AG20443 (cell line): Measurements from ENCODE around the gene HOXC10.

Source experiments
- DNase-seq: peaks from one replicate; pipeline ENCODE4 v3.0.0; 2012; ENCODE audit warnings: low spot score, mixed read lengths

The HOXC10 gene

GRCh38 chr12:54030442-54030801, 45.5 kb downstream of the HOXC10 start:
- no peak for DNase-seq

DNA sequence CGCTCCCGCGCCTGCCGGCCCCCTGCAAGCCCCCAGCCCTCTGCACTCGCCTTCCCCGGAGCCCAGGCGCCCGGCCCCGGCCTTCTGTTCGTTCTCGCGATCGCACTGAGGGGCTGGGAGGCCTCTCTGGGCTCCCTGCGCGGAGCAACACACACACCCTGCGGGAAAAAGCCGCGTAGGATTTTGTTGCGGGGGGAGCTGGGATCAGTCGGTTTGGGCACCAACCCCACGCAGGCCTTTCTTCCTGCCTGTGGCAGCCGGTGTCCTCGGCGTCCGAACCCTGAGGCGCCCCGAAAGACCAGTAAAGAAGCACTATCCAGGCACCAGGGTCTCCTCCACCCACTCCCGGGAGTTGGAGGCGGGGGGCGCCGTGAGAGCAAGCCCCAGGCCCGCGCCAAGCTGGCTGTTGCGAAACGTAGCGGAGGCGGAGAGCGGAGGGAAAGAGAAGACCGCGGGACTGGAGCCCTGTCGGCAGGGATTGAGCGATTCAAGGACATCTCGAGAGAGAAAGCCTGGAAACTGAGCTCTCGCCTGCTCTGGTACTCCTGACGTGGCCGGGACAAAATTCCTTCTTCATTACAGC, 46.0 kb downstream of the HOXC10 start:
- DNase-seq: peak; percentile 62

DNA sequence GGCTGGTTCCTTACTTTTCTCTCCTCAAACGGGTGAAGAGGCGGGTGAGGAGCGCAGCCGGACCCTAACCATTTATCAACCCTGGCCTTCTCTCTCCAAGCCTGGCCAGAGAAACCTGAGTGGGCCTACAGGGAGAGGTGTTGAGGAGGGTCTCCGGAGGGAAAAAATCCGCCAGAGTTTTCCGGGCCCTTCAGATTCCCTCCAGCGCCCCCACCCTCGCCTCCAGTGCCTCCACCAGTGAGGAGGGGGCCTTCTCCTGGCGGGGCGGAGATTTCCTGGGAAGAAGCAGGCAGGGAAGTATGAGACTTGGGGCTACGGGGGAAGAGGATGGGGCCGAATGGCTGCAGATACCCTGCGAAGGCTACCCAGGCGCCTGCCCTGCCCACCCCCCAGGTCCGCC, 46.5 kb downstream of the HOXC10 start:
- no peak for DNase-seq

- no peak for DNase-seq
Measured at GRCh38 chr12:54032086-54032619, 47.2 kb downstream of the HOXC10 start.

DNA sequence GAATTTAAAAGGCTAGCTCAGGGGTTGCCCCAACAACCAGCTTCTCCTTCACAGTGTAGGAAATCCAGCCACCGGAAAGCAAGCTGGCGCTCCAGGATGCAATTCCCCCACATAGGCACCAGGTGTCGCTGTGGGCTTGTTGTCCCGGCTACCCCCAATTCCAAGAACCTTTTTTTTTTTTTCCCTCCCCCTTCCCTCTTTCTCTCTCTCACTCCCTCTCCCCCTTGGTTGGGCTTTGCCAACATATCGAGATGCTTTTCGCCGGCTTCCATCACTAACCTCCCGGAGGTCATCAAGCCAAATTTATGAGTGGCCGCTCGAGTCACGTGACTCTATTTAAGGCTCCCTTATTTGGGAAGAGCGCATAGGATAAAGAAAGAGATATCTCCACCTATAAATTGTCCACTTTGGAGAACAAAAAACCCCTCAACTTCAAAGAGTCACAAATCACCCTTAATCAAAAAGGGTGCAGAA, 47.7 kb downstream of the HOXC10 start, which contains the start of gene HOXC5:
HOXC5 (plus strand) TSS at position 424 of the 474 bp plus-strand sequence. CDS start 73 bp downstream, outside the sequence.
- DNase-seq: peak; percentile 86

- DNase-seq: peak; percentile 63
Measured at GRCh38 chr12:54033106-54033979, 48.4 kb downstream of the HOXC10 start.

GRCh38 chr12:54033980-54034784, 49.2 kb downstream of the HOXC10 start:
- DNase-seq: peak; percentile 67

DNA sequence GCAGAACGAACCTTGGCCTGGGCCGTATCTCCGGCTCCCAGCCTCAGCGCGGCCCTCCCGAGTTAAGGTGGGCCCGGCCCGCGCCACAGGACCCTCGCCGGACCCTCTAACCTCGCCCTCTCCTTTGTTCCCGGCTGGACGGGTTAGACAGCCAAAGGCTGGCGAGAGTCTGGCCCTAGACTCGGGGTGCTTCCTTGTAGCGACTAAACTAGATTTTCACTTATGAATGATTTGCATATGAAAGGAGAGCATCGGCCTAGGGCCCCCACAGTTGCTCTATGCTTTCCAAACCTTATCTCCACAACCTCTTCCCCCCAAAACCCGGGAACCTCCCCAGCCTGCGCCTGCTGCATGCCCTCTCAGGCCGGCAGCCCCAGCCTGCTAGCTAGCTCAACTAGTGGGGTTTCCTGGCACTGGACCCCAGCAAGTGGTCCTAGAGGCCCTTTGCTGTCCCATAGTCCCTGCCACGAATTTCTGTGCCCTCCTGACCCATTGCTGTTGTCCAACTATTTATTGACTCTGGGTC, 49.9 kb downstream of the HOXC10 start:
- DNase-seq: no peak

DNA sequence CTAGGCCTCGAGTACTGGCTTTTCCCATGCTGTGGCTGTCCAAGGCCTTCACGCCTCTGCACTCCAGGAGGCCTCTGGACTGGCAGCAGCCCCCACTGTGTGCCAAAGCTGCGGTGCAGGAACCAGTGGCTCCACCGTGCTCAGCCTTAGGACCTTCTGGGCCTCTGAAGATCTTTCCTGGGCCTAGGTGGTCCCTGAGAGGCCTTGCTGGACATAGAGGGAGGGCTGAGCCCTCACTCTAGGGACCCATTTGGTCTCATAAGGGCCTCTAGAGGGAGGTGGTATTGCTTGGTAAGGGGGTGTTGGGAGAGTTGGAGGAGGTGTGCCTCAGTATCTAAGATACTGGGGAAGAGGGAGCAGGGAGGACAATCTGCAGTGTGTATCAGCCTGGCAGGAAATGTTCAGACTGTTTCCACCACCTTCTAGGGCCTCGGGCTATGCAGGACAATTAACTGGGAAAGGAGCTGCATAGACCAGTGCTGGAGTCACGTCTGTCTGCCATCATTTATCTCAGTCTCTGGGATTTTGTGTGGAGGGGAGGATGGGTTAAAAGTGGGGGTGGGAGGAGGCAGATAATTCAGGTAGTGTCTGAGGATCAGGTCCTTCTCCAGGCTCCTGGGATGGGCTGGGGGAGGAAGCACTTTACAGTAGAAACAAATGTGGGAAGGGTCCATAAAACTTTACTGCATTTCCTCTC, 50.8 kb downstream of the HOXC10 start:
- DNase-seq: no peak

GRCh38 chr12:54036620-54037359, 51.8 kb downstream of the HOXC10 start:
- peak; percentile 74 for DNase-seq

DNA sequence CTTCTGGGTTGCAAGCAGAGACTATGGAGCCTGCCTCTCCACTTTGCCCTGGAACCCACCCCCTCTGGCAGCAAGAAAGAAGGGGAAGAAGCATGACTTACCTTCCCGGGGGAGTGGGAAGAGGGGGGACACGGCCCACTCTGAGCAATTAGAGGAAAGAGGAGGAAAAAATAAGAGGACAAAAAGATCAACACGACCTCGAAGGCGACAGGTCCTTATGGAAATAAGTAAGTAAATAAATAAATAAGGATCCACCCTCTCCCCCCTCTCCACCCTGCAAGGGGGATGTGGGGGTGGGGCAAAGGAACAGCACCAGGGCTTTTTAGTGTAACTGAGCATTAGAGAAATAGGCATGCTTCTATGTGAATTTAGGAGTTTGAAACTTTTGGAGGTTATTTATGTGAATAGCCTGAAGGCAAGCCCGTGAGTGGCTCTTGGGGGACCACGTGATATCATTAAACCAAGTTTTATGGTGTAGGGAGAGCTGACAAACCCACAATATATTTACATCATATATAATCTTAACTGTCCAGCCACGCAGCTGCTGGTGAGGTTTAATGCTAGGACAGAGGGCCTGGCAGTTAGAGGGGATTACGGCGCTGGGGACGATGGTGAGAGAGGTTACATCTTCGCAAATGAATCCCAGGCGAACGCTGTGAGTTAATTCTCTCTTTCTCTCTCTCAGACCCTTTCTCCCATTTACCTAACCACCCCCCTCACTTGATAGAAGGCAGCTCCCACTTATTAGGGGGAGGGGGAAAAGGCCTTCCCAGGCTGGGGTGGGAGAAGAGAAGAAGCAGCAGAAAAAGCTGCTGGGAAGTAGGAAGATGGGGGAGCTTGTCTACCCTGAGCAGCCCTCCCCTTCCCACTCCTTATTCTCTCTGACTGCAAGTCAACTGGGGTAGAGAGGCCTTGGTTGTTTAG, 52.7 kb downstream of the HOXC10 start:
- DNase-seq: no peak

DNA sequence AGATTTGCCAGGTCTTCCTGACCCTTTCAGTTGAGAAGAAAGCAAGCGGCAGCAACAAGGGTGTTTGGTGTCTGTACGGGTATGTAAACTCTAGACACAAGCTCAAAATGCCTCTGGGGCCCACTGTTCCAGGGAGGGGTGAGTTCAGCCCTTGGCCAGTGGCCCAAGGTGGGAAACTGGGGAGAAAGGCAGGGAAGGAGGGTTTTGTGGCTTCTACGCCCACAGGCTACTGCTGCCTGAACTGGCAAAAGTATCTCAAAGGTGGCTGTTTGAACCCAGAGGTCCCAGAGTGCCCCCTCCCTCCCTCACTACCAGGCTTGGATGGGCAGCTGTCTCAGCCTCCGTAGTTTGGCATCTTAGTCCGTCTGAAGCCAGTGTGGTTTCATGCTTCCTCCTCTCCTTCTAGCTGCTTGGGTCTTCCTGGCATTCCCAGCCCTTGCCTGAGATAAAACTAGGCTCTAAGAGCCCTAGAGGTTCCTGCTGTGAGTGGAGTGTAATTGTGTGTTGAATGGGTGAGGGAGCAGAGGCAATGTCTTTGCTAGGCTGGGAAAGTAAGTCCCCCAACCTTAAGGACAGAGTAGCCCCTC, 53.4 kb downstream of the HOXC10 start:
- DNase-seq: no peak

- DNase-seq: no peak
Measured at GRCh38 chr12:54038871-54039414, 54.0 kb downstream of the HOXC10 start.

DNA sequence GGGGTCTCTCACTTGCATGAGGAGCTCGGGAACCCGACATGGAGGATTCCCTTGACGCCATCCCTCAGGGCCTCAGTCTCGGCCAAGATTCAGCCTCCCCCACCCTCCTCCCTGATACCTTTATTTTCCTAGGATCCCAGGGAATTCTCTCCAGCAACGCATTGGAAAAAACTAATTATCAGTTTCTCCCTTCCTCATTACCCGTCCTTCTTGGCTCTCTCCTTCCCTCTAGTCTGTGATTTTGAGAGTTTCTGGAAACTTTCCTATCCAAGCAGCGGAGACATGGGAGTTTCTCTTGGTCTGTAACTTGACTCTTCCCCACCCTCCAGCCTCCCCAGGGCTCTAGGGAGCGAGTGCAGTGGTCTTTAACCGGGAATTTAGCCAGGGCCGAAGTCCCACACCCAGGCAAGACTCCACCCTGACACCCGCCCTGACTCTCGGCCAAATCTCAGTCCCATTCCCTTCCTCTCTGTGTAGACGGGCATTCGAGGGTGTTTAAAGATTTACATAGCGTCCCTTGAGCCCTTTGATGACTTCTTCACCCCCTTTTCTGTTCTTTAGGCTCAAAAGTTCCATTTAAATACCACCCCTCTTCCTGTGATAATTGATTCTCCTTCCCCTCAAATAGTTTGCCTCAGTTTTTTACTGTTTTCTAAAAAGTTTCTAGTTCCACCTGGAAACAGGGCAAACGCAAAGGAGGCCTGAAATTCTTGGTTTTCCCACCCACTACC, 54.6 kb downstream of the HOXC10 start:
- DNase-seq: peak; percentile 46
